Right forelimb (tissue), 1 donor: Measurements from ENCODE around the gene UBE2E2.

Source experiments
- DNase-seq: peaks from one replicate; pipeline ENCODE4 v3.0.0-alpha.2; 2018

The UBE2E2 gene

GRCh38 chr3:23488618-23489017 is 285.5 kb downstream of the UBE2E2 start:
- no peak for DNase-seq

- DNase-seq: no peak
Observed at GRCh38 chr3:23489300-23490158, 286.4 kb downstream of the UBE2E2 start.

GRCh38 chr3:23490459-23490858 is 287.3 kb downstream of the UBE2E2 start:
- no peak for DNase-seq

GRCh38 chr3:23492057-23492456 is 288.9 kb downstream of the UBE2E2 start:
- no peak for DNase-seq

- no peak for DNase-seq
Observed at GRCh38 chr3:23493889-23494288, 290.8 kb downstream of the UBE2E2 start.

GRCh38 chr3:23494967-23495366 is 291.8 kb downstream of the UBE2E2 start:
- no peak for DNase-seq

- DNase-seq: no peak
Observed at GRCh38 chr3:23495507-23495906, 292.4 kb downstream of the UBE2E2 start.

GRCh38 chr3:23496165-23496564 is 293.0 kb downstream of the UBE2E2 start:
- DNase-seq: no peak

- no peak for DNase-seq
Observed at GRCh38 chr3:23497156-23497555, 294.0 kb downstream of the UBE2E2 start.

- DNase-seq: no peak
Observed at GRCh38 chr3:23501201-23501802, 298.2 kb downstream of the UBE2E2 start.

GRCh38 chr3:23508464-23508863 is 305.3 kb downstream of the UBE2E2 start:
- no peak for DNase-seq

- no peak for DNase-seq
Observed at GRCh38 chr3:23518441-23518840, 315.3 kb downstream of the UBE2E2 start.

- DNase-seq: no peak
Observed at GRCh38 chr3:23519314-23520208, 316.4 kb downstream of the UBE2E2 start.

- DNase-seq: no peak
Observed at GRCh38 chr3:23527326-23527725, 324.2 kb downstream of the UBE2E2 start.

GRCh38 chr3:23533596-23533995 is 330.5 kb downstream of the UBE2E2 start:
- no peak for DNase-seq

GRCh38 chr3:23533996-23534395 is 330.9 kb downstream of the UBE2E2 start:
- DNase-seq: no peak

- no peak for DNase-seq
Observed at GRCh38 chr3:23537101-23537551, 334.0 kb downstream of the UBE2E2 start.

GRCh38 chr3:23539185-23539584 is 336.1 kb downstream of the UBE2E2 start:
- no peak for DNase-seq

GRCh38 chr3:23540600-23540999 is 337.5 kb downstream of the UBE2E2 start:
- no peak for DNase-seq

- DNase-seq: no peak
Observed at GRCh38 chr3:23542079-23542478, 339.0 kb downstream of the UBE2E2 start.

- no peak for DNase-seq
Observed at GRCh38 chr3:23546181-23546580, 343.1 kb downstream of the UBE2E2 start.

GRCh38 chr3:23547905-23548650 is 345.0 kb downstream of the UBE2E2 start:
- DNase-seq: no peak

- DNase-seq: no peak
Observed at GRCh38 chr3:23548706-23549105, 345.6 kb downstream of the UBE2E2 start.
